ENCODE measurements around the gene ARID3A. TPM values are rescaled to one million over a fixed set of nuclear protein-coding genes. Genes with fewer than 3 reads are reported as not detected.
A peak's percentile ranks its signal among the peaks of the same experiment; 100 is the strongest.
"Not testable (repeated sequence)": the region's sequence is repeated elsewhere in the genome, so short reads cannot be mapped to it uniquely, and the experiment has no call there.

ARID3A gene
- total and polyA plus RNA-seq, 12 donors = 3.0 to 11.7 (median 5.0) TPM

DNA sequence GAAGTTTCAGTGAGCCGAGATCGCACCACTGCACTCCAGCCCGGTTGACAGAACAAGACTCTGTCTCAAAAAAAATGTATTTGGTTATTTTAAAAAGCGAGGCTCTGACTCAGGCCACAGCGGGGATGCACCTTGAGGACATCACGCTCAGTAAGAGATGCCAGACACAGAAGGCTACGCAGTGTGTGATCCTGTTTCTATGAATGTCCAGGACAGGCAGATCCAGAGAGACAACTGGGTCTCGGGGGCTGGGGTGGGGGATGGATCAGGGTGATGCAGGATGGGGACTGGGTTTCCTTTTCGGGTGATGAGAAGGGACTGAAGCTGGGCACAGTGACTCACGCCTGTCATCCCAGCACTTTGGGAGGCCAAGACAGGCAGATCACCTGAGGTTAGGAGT lies 38.2 kb upstream of the ARID3A start:
- intact Hi-C loops (cut with DNase I) = no loop called here
- no peak for DNase-seq
- 95 to 97% methylated on average over 10 of the region's 10 CpGs for WGBS, 2 donors
- H3K27ac ChIP-seq = no peak overlapping the region
- no peak for ATAC-seq
- peaks cover 0 to 81% (median 30%) of the 10 kb centered on the region in 9 donors for H3K36me3 ChIP-seq
- no peak overlapping the region for H3K4me3 ChIP-seq
- H3K4me1 ChIP-seq = peaks cover 0 to 12% (median 4%) of the 10 kb centered on the region in 9 donors
- TF ChIP-seq, protein P1, sequence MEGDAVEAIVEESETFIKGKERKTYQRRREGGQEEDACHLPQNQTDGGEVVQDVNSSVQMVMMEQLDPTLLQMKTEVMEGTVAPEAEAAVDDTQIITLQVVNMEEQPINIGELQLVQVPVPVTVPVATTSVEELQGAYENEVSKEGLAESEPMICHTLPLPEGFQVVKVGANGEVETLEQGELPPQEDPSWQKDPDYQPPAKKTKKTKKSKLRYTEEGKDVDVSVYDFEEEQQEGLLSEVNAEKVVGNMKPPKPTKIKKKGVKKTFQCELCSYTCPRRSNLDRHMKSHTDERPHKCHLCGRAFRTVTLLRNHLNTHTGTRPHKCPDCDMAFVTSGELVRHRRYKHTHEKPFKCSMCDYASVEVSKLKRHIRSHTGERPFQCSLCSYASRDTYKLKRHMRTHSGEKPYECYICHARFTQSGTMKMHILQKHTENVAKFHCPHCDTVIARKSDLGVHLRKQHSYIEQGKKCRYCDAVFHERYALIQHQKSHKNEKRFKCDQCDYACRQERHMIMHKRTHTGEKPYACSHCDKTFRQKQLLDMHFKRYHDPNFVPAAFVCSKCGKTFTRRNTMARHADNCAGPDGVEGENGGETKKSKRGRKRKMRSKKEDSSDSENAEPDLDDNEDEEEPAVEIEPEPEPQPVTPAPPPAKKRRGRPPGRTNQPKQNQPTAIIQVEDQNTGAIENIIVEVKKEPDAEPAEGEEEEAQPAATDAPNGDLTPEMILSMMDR (IDR thresholded peaks at IDR 0.05) = no peak
- no peaks in the 10 kb centered on the region for H3K9me3 ChIP-seq
- H3K27me3 ChIP-seq = no peaks in the 10 kb centered on the region

DNA sequence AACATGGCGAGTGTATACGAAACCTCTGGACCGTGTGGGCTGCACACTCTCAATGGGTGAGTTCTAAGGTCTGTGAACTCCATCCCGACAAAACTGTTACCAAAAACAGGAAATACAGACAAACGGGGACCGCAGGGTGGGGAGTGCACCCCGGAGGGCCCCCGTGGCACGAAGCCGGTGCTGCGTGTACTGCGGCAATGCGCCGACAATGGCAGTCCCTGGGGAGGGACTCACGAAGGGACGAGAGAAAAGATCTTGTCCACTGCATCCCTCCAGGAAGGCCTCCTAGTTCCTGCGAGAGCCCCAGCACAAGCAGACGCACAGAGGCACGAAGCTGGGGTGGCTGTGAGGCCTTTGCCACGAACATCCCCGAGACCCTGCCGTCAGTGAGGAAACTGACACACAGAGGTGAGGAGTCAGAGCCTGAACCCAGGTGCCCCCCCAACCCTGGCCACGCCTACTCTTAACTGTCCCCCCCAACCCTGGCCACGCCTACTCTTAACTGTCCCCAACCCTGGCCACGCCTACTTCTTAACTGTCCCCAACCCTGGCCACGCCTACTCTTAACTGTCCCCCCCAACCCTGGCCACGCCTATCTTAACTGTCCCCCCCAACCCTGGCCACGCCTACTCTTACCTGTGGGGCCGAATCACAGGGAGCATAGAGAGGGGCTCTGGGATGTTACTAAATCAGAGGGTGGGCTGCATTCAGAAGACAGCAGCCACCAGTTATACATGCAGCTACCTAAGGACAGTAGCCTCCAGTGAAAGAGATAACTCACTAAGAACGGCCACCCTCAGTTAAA lies 37.1 kb upstream of the ARID3A start:
- Histone ChIP-seq H3K9me3 (no peaks in the 10 kb centered on the region), H3K27me3 (no peaks in the 10 kb centered on the region), H3K4me1 (peaks cover 0 to 16% (median 7%) of the 10 kb centered on the region in 9 donors), H3K4me3 (no peak overlapping the region), H3K27ac (no peak overlapping the region), H3K36me3 (peaks cover 0 to 72% (median 25%) of the 10 kb centered on the region in 9 donors)
- WGBS, 2 donors = 92 to 94% methylated on average over 30 of the region's 30 CpGs
- intact Hi-C loops (cut with DNase I) = no loop called here
- TF ChIP-seq, protein P1 (IDR thresholded peaks at IDR 0.05) = no peak
- DNase-seq (no peak), ATAC-seq (no peak)

DNA sequence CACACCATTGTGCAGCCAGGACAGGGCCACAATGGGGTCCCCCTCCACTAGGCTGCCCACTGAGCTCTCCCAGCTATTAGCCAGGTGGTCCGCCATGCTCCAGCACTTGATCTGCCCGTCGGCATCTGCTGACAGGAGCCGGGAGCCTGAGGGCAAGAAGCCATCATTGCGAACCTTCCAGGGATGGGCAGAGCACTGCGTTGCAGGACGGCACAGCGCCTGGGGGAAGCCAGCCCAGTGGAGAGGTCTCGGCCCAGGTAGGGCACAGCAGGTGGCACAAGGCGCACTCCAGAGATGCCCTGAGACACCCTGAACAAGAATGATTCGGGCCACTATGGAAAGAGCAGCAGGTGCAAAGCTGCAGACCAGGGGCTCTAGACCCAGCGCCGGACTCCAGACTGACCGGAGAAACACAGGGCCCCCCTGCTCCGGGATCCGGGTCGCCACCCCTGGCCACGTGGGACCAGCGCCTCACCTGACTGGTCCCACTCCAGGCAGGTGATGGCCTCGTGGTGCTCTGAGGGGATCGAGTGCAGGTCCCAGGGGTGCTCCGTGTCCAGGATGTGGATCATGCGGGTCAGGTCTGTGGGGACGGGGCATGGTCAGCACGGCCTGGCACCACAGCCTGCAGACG lies 36.1 kb upstream of the ARID3A start:
- Histone ChIP-seq H3K27ac (no peak overlapping the region), H3K27me3 (no peaks in the 10 kb centered on the region), H3K4me3 (no peak overlapping the region), H3K9me3 (no peaks in the 10 kb centered on the region), H3K36me3 (peaks cover 0 to 62% (median 21%) of the 10 kb centered on the region in 9 donors), H3K4me1 (peaks cover 0 to 19% (median 9%) of the 10 kb centered on the region in 9 donors)
- ATAC-seq (no peak), DNase-seq (no peak)
- intact Hi-C loops (cut with DNase I) = no loop called here
- TF ChIP-seq, protein P1 (IDR thresholded peaks at IDR 0.05) = no peak
- WGBS, 2 donors = 91 to 94% methylated on average over 26 of the region's 26 CpGs

- Histone ChIP-seq H3K27ac (no peak overlapping the region), H3K4me3 (no peak overlapping the region), H3K36me3 (peaks cover 0 to 52% (median 12%) of the 10 kb centered on the region in 9 donors), H3K4me1 (peaks cover 0 to 19% (median 9%) of the 10 kb centered on the region in 9 donors), H3K9me3 (no peaks in the 10 kb centered on the region), H3K27me3 (no peaks in the 10 kb centered on the region)
- WGBS, 2 donors = 88 to 89% methylated on average over 18 of the region's 18 CpGs
- no peak for ATAC-seq
- TF ChIP-seq, protein P1 (IDR thresholded peaks at IDR 0.05) = no peak
- intact Hi-C loops (cut with DNase I) = no loop called here
- DNase-seq = no peak
Measured at GRCh38 chr19:890831-891230, 35.0 kb upstream of the ARID3A start.

DNA sequence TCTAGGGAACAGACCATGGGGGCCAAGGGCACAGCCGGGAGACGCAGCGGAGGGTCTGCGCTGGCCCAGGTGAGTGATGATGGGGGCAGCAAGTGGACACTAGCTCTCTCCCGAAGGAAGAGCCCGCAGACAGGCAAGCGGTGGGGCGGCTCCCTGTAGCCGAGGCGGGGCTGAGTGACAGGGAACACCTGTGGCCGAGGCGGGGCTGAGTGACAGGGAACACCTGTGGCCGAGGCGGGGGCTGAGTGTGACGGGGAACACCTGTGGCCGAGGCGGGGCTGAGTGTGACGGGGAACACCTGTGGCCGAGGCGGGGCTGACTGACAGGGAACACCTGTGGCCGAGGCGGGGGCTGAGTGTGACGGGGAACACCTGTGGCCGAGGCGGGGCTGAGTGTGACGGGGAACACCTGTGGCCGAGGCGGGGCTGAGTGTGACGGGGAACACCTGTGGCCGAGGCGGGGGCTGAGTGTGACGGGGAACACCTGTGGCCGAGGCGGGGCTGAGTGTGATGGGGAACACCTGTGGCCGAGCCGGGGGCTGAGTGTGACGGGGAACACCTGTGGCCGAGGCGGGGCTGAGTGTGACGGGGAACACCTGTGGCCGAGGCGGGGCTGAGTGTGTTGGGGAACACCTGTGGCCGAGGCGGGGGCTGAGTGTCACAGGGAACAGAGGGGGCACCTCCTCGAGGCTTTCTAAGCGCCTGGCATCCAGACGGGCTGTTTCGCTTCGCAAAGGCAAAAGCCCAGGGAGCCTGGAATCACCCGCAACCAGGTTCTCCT lies 34.2 kb upstream of the ARID3A start:
- H3K9me3 ChIP-seq; DNase-seq; H3K27me3 ChIP-seq; intact Hi-C loops (cut with DNase I); ATAC-seq: not testable (repeated sequence)
- peak overlapping the region in 9 of 10 donors; percentile 67 to 92 (median 81) for H3K4me3 ChIP-seq
- H3K4me1 ChIP-seq = peaks cover 0 to 19% (median 9%) of the 10 kb centered on the region in 9 donors
- 70 to 73% methylated on average over 42 to 46 of the region's 50 CpGs for WGBS, 2 donors
- peaks cover 0 to 47% (median 5%) of the 10 kb centered on the region in 9 donors for H3K36me3 ChIP-seq
- H3K27ac ChIP-seq = peak overlapping the region in 5 of 10 donors; percentile 87 to 97 (median 97)

Data from heart right ventricle (tissue), 16 donors.